H1 (cell line): Measurements from ENCODE around the gene TMEM140. TPM values are rescaled to one million over a fixed set of nuclear protein-coding genes. Genes with fewer than 3 reads are reported as not detected.
A peak's percentile ranks its signal among the peaks of the same experiment; 100 is the strongest.

Experiments
- CTCF ChIA-PET: fragments of 300-600 bp; sonication (Branson Sonifier 250); formaldehyde crosslinking; loops from one replicate; lab custom pipeline; 2021; ENCODE audit not compliant: partially characterized antibody; lab: Charles Lee
- POLR2A ChIA-PET: fragments of 300-600 bp; sonication (Branson Sonifier 250); formaldehyde crosslinking; loops from one replicate; lab custom pipeline; 2021; ENCODE audit warnings: inconsistent platforms; ENCODE audit not compliant: partially characterized antibody; lab: Charles Lee
- DNase-seq, 2 experiments: peaks; one replicate each; pipeline versions ENCODE4 v3.0.0 to v3.0.0-alpha.2; 2010 to 2022; ENCODE audit warnings: low spot score in 2 of 2, low read depth in 1 of 2, mixed read lengths in 1 of 2
- FAIRE-seq: peaks from 2 replicates; lab custom pipeline; 2011; peaks lifted over from hg19 to GRCh38; lab: Jason Lieb, UNC
- H2AFZ ChIP-seq: 2 replicates; pipeline ENCODE4 v1.8.1; 2012; ENCODE audit warnings: low read length, inconsistent platforms
- H2AK5ac ChIP-seq: 2 replicates; pipeline ENCODE4 v1.6.1; 2013; ENCODE audit warnings: low read depth, low read length
- H2BK120ac ChIP-seq: replicated peaks from 2 replicates; pipeline ENCODE3; 2013; ENCODE audit warnings: low read depth, low read length, inconsistent platforms
- H2BK12ac ChIP-seq: 2 replicates; pipeline ENCODE4 v1.6.1; 2013; ENCODE audit warnings: low read depth, low read length
- H2BK15ac ChIP-seq: 2 replicates; pipeline ENCODE4 v1.6.1; 2013; ENCODE audit warnings: low read length
- H2BK20ac ChIP-seq: 2 replicates; pipeline ENCODE4 v1.6.1; 2013; ENCODE audit warnings: low read length
- H2BK5ac ChIP-seq: 2 replicates; pipeline ENCODE4 v1.6.1; 2013; ENCODE audit warnings: low read depth, low read length
- H3K14ac ChIP-seq: 2 replicates; pipeline ENCODE4 v1.6.1; 2013; ENCODE audit warnings: inconsistent platforms; ENCODE audit not compliant: insufficient read length
- H3K18ac ChIP-seq: 2 replicates; pipeline ENCODE4 v1.6.1; 2013; ENCODE audit warnings: low read length; ENCODE audit errors: extremely low read depth
- H3K23ac ChIP-seq: 2 replicates; pipeline ENCODE4 v1.6.1; 2013; ENCODE audit warnings: inconsistent platforms; ENCODE audit not compliant: insufficient read length
- H3K23me2 ChIP-seq: 2 replicates; pipeline ENCODE4 v1.6.1; 2013; ENCODE audit warnings: low read depth, low read length
- H3K27ac ChIP-seq: 2 replicates; pipeline ENCODE4 v1.6.1; 2011; ENCODE audit warnings: low read depth, low read length, inconsistent platforms
- H3K27me3 ChIP-seq, 4 experiments: replicated peaks in 1 of 4; 1 replicate in 1 of 4; 2 replicates in 3 of 4; pipeline versions ENCODE4 v1.6.1 to v1.8.1; 2011 to 2013; ENCODE audit warnings: low read length in 3 of 4, mild to moderate bottlenecking in 3 of 4, inconsistent platforms in 2 of 4, mixed read lengths in 2 of 4, moderate library complexity in 1 of 4; ENCODE audit not compliant: control insufficient read depth in 3 of 4, insufficient read depth in 3 of 4; ENCODE audit errors: extremely low read depth in 1 of 4
- H3K36me3 ChIP-seq, 4 experiments: 2 replicates each; pipeline versions ENCODE4 v1.6.1 to v1.8.1; 2011 to 2013; ENCODE audit warnings: mild to moderate bottlenecking in 4 of 4, low read length in 3 of 4, moderate library complexity in 2 of 4, control low read depth in 1 of 4, inconsistent platforms in 1 of 4; ENCODE audit not compliant: insufficient read depth in 4 of 4, control insufficient read depth in 2 of 4
- H3K4ac ChIP-seq: replicated peaks from 2 replicates; pipeline ENCODE3; 2013; ENCODE audit warnings: low read length, low read depth, mixed read lengths, inconsistent platforms; ENCODE audit not compliant: insufficient read length
- H3K4me1 ChIP-seq, 4 experiments: replicated peaks in 1 of 4; 1 replicate in 1 of 4; 2 replicates in 3 of 4; pipeline versions ENCODE4 v1.6.1 to v1.8.1; 2011 to 2013; ENCODE audit warnings: low read length in 3 of 4, inconsistent platforms in 2 of 4, mixed read lengths in 1 of 4; ENCODE audit not compliant: insufficient read depth in 4 of 4, control insufficient read depth in 3 of 4
- H3K4me2 ChIP-seq, 2 experiments: 2 replicates each; pipeline versions ENCODE4 v1.6.1 to v1.8.1; 2011 to 2013; ENCODE audit warnings: low read depth in 2 of 2, low read length in 2 of 2, control low read depth in 1 of 2, inconsistent platforms in 1 of 2, mild to moderate bottlenecking in 1 of 2; ENCODE audit not compliant: insufficient read depth in 1 of 2
- H3K4me3 ChIP-seq, 4 experiments: fragments of 200-600, 300-600 bp in 1 of 4; sonication (generic), shearing (Covaris generic), sonication (Bioruptor Twin) in 1 of 4; 2 replicates each; pipeline versions ENCODE4 v1.5.1 to v1.8.1; 2011 to 2016; ENCODE audit warnings: low read length in 4 of 4, low read depth in 3 of 4, control low read depth in 2 of 4, inconsistent platforms in 2 of 4, mild to moderate bottlenecking in 2 of 4, mixed read lengths in 1 of 4, moderate library complexity in 1 of 4; ENCODE audit not compliant: insufficient read depth in 2 of 4; ENCODE audit errors: extremely low read depth in 1 of 4
- H3K56ac ChIP-seq: replicated peaks from 2 replicates; pipeline ENCODE3; 2013; ENCODE audit warnings: low read depth, mild to moderate bottlenecking, mixed read lengths, low read length, inconsistent platforms; ENCODE audit not compliant: insufficient read length
- H3K79me1 ChIP-seq: 2 replicates; pipeline ENCODE4 v1.6.1; 2013; ENCODE audit warnings: low read depth, low read length, control low read depth
- H3K79me2 ChIP-seq, 2 experiments: 2 replicates each; pipeline versions ENCODE4 v1.6.1 to v1.8.1; 2012 to 2013; ENCODE audit warnings: low read length in 2 of 2, mild to moderate bottlenecking in 2 of 2, inconsistent platforms in 1 of 2; ENCODE audit not compliant: insufficient read depth in 2 of 2, control insufficient read depth in 1 of 2
- H3K9ac ChIP-seq, 4 experiments: replicated peaks in 1 of 4; 1 replicate in 1 of 4; 2 replicates in 3 of 4; pipeline versions ENCODE4 v1.6.1 to v1.8.1; 2011 to 2013; ENCODE audit warnings: low read depth in 3 of 4, low read length in 3 of 4, control low read depth in 2 of 4, mild to moderate bottlenecking in 2 of 4, moderate library complexity in 2 of 4, inconsistent platforms in 1 of 4; ENCODE audit errors: extremely low read depth in 1 of 4
- H3K9me3 ChIP-seq, 2 experiments: 2 replicates each; pipeline versions ENCODE4 v1.6.1 to v1.8.1; 2012 to 2013; ENCODE audit warnings: mild to moderate bottlenecking in 2 of 2, moderate library complexity in 2 of 2, control low read depth in 1 of 2, inconsistent platforms in 1 of 2, low read depth in 1 of 2, low read length in 1 of 2, mixed read lengths in 1 of 2; ENCODE audit not compliant: insufficient read depth in 2 of 2
- H4K20me1 ChIP-seq, 2 experiments: replicated peaks in 1 of 2; 2 replicates each; pipeline versions ENCODE3 to v1.8.1; 2011 to 2013; ENCODE audit warnings: inconsistent platforms in 2 of 2, low read length in 2 of 2, mild to moderate bottlenecking in 1 of 2; ENCODE audit not compliant: insufficient read depth in 2 of 2, control insufficient read depth in 1 of 2
- H4K5ac ChIP-seq: 2 replicates; pipeline ENCODE4 v1.6.1; 2013; ENCODE audit warnings: low read length, low read depth, mixed read lengths, inconsistent platforms; ENCODE audit not compliant: insufficient read length
- H4K8ac ChIP-seq: 2 replicates; pipeline ENCODE4 v1.8.0; 2013; ENCODE audit warnings: mild to moderate bottlenecking, moderate library complexity, low read length, inconsistent platforms; ENCODE audit not compliant: insufficient read depth; ENCODE audit errors: extremely low read depth
- H4K91ac ChIP-seq: replicated peaks from 2 replicates; pipeline ENCODE3; 2013; ENCODE audit warnings: low read length, mixed read lengths, inconsistent platforms; ENCODE audit not compliant: insufficient read length
- BACH1 ChIP-seq: IDR thresholded peaks from 2 replicates; pipeline ENCODE4 v1.6.1; 2012; ENCODE audit warnings: low read length, improper control_type of control experiment
- EZH2 ChIP-seq: fragments of 200-600 bp; sonication (generic); IDR thresholded peaks from 2 replicates; pipeline ENCODE4 v1.7.1; 2012; ENCODE audit warnings: low read depth, mild to moderate bottlenecking, moderate library complexity, low read length, inconsistent platforms; ENCODE audit not compliant: severe bottlenecking
- GABPA ChIP-seq: IDR thresholded peaks from 2 replicates; pipeline ENCODE4 v1.6.1; 2011; ENCODE audit warnings: mild to moderate bottlenecking, low read length, moderate library complexity, borderline replicate concordance; ENCODE audit not compliant: insufficient read depth
- NRF1 ChIP-seq: IDR thresholded peaks from 2 replicates; pipeline ENCODE4 v1.6.1; 2011; ENCODE audit warnings: mild to moderate bottlenecking, low read depth, low read length, improper control_type of control experiment
- PHF8 ChIP-seq: fragments of 200-600 bp; sonication (generic); conservative IDR thresholded peaks from 2 replicates; pipeline ENCODE4 v1.7.1; 2012; ENCODE audit warnings: low read depth, mild to moderate bottlenecking, inconsistent platforms, low read length, moderate library complexity
- POLR2AphosphoS5 ChIP-seq: IDR thresholded peaks from 2 replicates; pipeline ENCODE4 v1.6.1; 2011; ENCODE audit warnings: low read depth, low read length
- SIN3A ChIP-seq, 2 experiments: IDR thresholded peaks in 1 of 2; conservative IDR thresholded peaks in 1 of 2; 2 replicates each; pipeline ENCODE4 v1.6.1; 2011 to 2012; ENCODE audit warnings: low read length in 2 of 2, improper control_type of control experiment in 1 of 2, low read depth in 1 of 2, mild to moderate bottlenecking in 1 of 2
- SIX5 ChIP-seq: IDR thresholded peaks from 2 replicates; pipeline ENCODE4 v1.6.1; 2011; ENCODE audit warnings: mild to moderate bottlenecking, low read depth, low read length
- SP1 ChIP-seq: IDR thresholded peaks from 2 replicates; pipeline ENCODE4 v1.6.1; 2011; ENCODE audit warnings: low read depth, low read length
- TCF12 ChIP-seq: IDR thresholded peaks from 2 replicates; pipeline ENCODE4 v1.6.1; 2011; ENCODE audit warnings: low read depth, mild to moderate bottlenecking, low read length
- YY1 ChIP-seq: IDR thresholded peaks from 2 replicates; pipeline ENCODE4 v1.6.1; 2011; ENCODE audit warnings: low read depth, mild to moderate bottlenecking, low read length
- WGBS, 2 experiments: shearing (Covaris generic) in 1 of 2; methylation state at CpG; one replicate each; pipeline versions ENCODE4 v1.1.6 to v1.1.7; 2013 to 2015; ENCODE audit warnings: low lambda C conversion rate in 2 of 2, mixed read lengths in 2 of 2, inconsistent platforms in 1 of 2, low coverage in 1 of 2, missing lambda C conversion rate in 1 of 2; ENCODE audit not compliant: insufficient replicate concordance in 2 of 2, insufficient coverage in 1 of 2, insufficient read length in 1 of 2; ENCODE audit errors: extremely low coverage in 1 of 2, missing lambda C conversion rate in 1 of 2; 5-methylcytosine and 5-hydroxymethylcytosine counted together
- polyA plus RNA-seq, 7 experiments: library from polyadenylated mRNA; depleted of rRNA in 3 of 7; stranded (reverse) in 5 of 7; unstranded in 2 of 7; fragments of >200 nt in 5 of 7; fragments of 200-250 nt in 2 of 7; gene quantifications; 1 replicate in 5 of 7; 2 replicates in 1 of 7; 4 replicates in 1 of 7; pipeline versions ENCODE4 v1.2.1 to v1.2.3, GENCODE V29; 2011 to 2013; ENCODE audit warnings: missing spikeins in 2 of 7, mixed read lengths in 2 of 7
- total RNA-seq: library from RNA; stranded (reverse); fragmentation: NEBNext Ultra II Directional; extraction: Animal tissue kit (Norgen Biotek cat#: 25700); gene quantifications from 2 replicates; pipeline ENCODE4 v1.2.1, GENCODE V29; 2021

Gene TMEM140
- total and polyA plus RNA-seq, 2 of the 8 experiments (the other 6 are each of a cell fraction or from before 2014, with no cell fraction given), result not detected

DNA sequence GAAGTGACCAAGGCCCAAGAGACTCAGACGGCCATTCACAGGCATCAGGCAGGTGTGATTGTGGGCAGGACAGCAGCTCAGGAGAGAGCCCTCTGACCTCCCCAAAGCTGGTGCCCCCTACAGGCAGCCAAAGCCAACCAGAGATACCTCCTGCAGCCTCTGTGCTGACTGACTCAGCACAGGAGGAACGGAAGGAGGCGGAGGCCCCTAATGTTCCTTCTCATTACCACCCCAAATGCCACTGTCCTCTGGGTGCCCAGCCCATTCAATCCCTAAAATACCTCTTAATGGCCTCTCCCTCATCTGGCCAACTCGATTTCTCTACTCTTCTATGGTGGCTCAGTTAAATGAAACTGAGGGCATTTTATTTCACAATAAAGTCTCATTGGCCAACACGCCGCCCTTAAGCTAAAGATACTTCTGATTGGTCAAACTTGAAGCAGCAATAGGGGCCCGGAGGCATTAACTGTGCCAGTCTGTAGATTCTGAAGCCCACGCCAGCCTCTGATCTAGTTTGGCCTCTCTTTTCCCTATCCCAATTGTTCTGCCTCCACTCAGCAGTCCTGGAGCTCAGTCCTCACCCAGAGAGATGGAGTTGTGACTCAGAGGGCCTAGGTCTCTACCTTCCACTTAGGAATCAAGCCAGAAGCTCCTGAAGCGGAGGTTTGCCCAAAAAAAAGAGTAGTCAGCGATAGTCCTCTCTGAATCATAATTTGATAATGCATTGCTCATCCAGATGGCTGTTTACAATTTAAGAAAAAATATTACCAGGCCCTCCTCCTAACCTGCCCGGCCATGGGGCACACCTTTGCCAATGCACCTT, 21.5 kb downstream of the TMEM140 start:
- WGBS, 2 experiments, result 73% methylated on average over 11 of the region's 11 CpGs; no CpG with 5 or more reads in 1 of the 2 experiments
- Histone ChIP-seq H3K9ac (peak overlapping the region in 3 of 4 experiments; percentile 59 to 82 (median 77); a peak in 4 of 7 replicates), H4K91ac (no peak overlapping the region)
- TF ChIP-seq TCF12 (0 out of 2 replicates have a peak, but pooled peaks have one; percentile 24), SIX5 (no peak), YY1 (no peak), SIN3A (conservative IDR thresholded peaks at IDR 0.05 in 1 of 2, IDR thresholded peaks at IDR 0.05 in 1 of 2; ENCODE audit: low read depth in 1 of 2, low read length in 2 of 2) (0 out of 4 replicates have a peak, but pooled peaks of 1 of the 2 experiments have one; percentile 57), NRF1 (no peak), EZH2 (no peak), PHF8 (no peak), SP1 (no peak), POLR2AphosphoS5 (peak; percentile 59), BACH1 (peak; percentile 74; the same call in 1 of the 2 replicates), GABPA (no peak; the same call in 1 of the 2 replicates)

More for the DNA sequence above, 21.5 kb downstream of the TMEM140 start:
- Histone ChIP-seq H3K36me3 (peaks cover 16 to 41% (median 35%) of the 10 kb centered on the region in 4 experiments), H3K4me1 (peaks cover 1 to 16% (median 3%) of the 10 kb centered on the region in 4 experiments; a peak in 4 of 7 replicates), H3K9me3 (no peaks in the 10 kb centered on the region; a peak in 1 of 4 replicates), H2BK120ac (no peak overlapping the region), H3K4ac (peak overlapping the region; percentile 2), H3K23ac (no peak overlapping the region), H3K56ac (peak overlapping the region; percentile 43), H4K5ac (no peak overlapping the region), H3K79me2 (peaks cover 0 to 20% of the 10 kb centered on the region in 2 experiments; a peak in 2 of 4 replicates), H3K18ac (no peak overlapping the region; the same call in 1 of the 2 replicates), H2BK5ac (peak overlapping the region; percentile 93), H3K27me3 (no peaks in the 10 kb centered on the region), H2BK12ac (no peak overlapping the region), H4K8ac (no peak overlapping the region), H2BK20ac (no peak overlapping the region), H3K79me1 (no peaks in the 10 kb centered on the region; the same call in 1 of the 2 replicates), H3K23me2 (no peaks in the 10 kb centered on the region; the same call in 1 of the 2 replicates), H3K27ac (peak overlapping the region; percentile 89), H4K20me1 (peaks cover 0 to 4% of the 10 kb centered on the region in 2 experiments), H2AK5ac (no peak overlapping the region), H3K4me3 (peak overlapping the region; percentile 60 to 81 (median 72)), H3K4me2 (peak overlapping the region; percentile 80 to 85), H3K14ac (no peak overlapping the region), H2AFZ (no peak overlapping the region), H2BK15ac (no peak overlapping the region)
- ChIA-PET POLR2A (interaction anchor here (1.6 to 4.7 kb wide), 4 partner anchors 10 to 183 kb away, joined by 4 to 32 read pairs (median 10); partner anchors contain the start of gene AGBL3), CTCF (interaction anchor here (0.7 to 2.5 kb wide), 15 partner anchors 8 to 535 kb away, joined by 3 to 12 read pairs (median 4); partner anchors contain the start of gene AGBL3)
- FAIRE-seq (no peak), DNase-seq (peak; percentile 50 to 70)
